KMS-11 (cell line): ENCODE results near the gene PPP1R14B.

Experiments
- H2AFZ ChIP-seq: fragments of 200-600 bp; sonication (generic); 2 replicates; pipeline ENCODE4 v1.6.1; 2016; ENCODE audit warnings: antibody characterized with exemption, mixed run types, low read depth
- H3K27ac ChIP-seq: fragments of 200-600 bp; sonication (generic); 2 replicates; pipeline ENCODE4 v1.6.1; 2016; ENCODE audit warnings: mild to moderate bottlenecking, mixed run types
- H3K27me3 ChIP-seq: fragments of 200-600 bp; sonication (generic); 2 replicates; pipeline ENCODE4 v1.6.1; 2017; ENCODE audit warnings: mild to moderate bottlenecking, low read depth, mixed run types, moderate library complexity; ENCODE audit not compliant: insufficient read depth
- H3K36me3 ChIP-seq: fragments of 200-600 bp; sonication (generic); 2 replicates; pipeline ENCODE4 v1.6.1; 2017; ENCODE audit warnings: mild to moderate bottlenecking, mixed run types; ENCODE audit not compliant: insufficient read depth
- H3K4me1 ChIP-seq: fragments of 200-600 bp; sonication (generic); 2 replicates; pipeline ENCODE4 v1.6.1; 2016; ENCODE audit warnings: mild to moderate bottlenecking, low read depth, mixed run types; ENCODE audit not compliant: poor library complexity, severe bottlenecking
- H3K4me2 ChIP-seq: fragments of 200-600 bp; sonication (generic); 2 replicates; pipeline ENCODE4 v1.7.0; 2016; ENCODE audit warnings: mild to moderate bottlenecking, mixed run types
- H3K4me3 ChIP-seq: fragments of 200-600 bp; sonication (generic); IDR thresholded peaks from 2 replicates; pipeline ENCODE4 v1.6.1; 2017; ENCODE audit warnings: low read depth, low read length, mixed read lengths; ENCODE audit not compliant: insufficient read depth
- H3K79me2 ChIP-seq: fragments of 200-600 bp; sonication (generic); 2 replicates; pipeline ENCODE4 v1.6.1; 2016; ENCODE audit warnings: low read depth, mixed run types; ENCODE audit not compliant: insufficient read depth
- H3K9ac ChIP-seq: fragments of 200-600 bp; sonication (generic); 2 replicates; pipeline ENCODE4 v1.6.1; 2016; ENCODE audit warnings: mild to moderate bottlenecking, mixed run types
- H4K20me1 ChIP-seq: fragments of 200-600 bp; sonication (generic); 2 replicates; pipeline ENCODE4 v1.6.1; 2016; ENCODE audit warnings: mild to moderate bottlenecking, mixed run types; ENCODE audit not compliant: insufficient read depth
- CTCF ChIP-seq: fragments of 200-600 bp; sonication (generic); conservative IDR thresholded peaks from 2 replicates; pipeline ENCODE4 v1.6.1; 2017; ENCODE audit warnings: low read depth, mild to moderate bottlenecking, antibody characterized with exemption, low read length, moderate library complexity, mixed read lengths

Gene PPP1R14B

GRCh38 chr11:64238999-64239398 lies 7.7 kb downstream of the PPP1R14B start:
- no peak overlapping the region for H2AFZ ChIP-seq
- H3K4me3 ChIP-seq = no peak overlapping the region
- H3K4me1 ChIP-seq = peaks cover 31% of the 10 kb centered on the region
- H3K9ac ChIP-seq = no peak overlapping the region
- no peaks in the 10 kb centered on the region for H4K20me1 ChIP-seq
- H3K79me2 ChIP-seq = peaks cover 14% of the 10 kb centered on the region; the same call in 1 of the 2 replicates
- H3K4me2 ChIP-seq = no peak overlapping the region
- no peaks in the 10 kb centered on the region for H3K27me3 ChIP-seq
- H3K27ac ChIP-seq = no peak overlapping the region
- TF ChIP-seq CTCF = no peak
- peaks cover 4% of the 10 kb centered on the region; the same call in 1 of the 2 replicates for H3K36me3 ChIP-seq

- Histone ChIP-seq H3K4me3 (no peak overlapping the region), H3K4me1 (peaks cover 30% of the 10 kb centered on the region), H3K27me3 (no peaks in the 10 kb centered on the region), H3K36me3 (no peaks in the 10 kb centered on the region), H3K9ac (no peak overlapping the region), H3K79me2 (peaks cover 10% of the 10 kb centered on the region; the same call in 1 of the 2 replicates), H3K27ac (no peak overlapping the region), H4K20me1 (no peaks in the 10 kb centered on the region), H3K4me2 (no peak overlapping the region), H2AFZ (no peak overlapping the region)
- no peak for TF ChIP-seq CTCF
Measured at GRCh38 chr11:64238076-64238475, 8.7 kb downstream of the PPP1R14B start.

- Histone ChIP-seq H3K4me3 (no peak overlapping the region), H3K79me2 (peaks cover 8% of the 10 kb centered on the region; the same call in 1 of the 2 replicates), H3K4me2 (no peak overlapping the region), H3K27me3 (no peaks in the 10 kb centered on the region), H4K20me1 (no peaks in the 10 kb centered on the region), H3K4me1 (peaks cover 24% of the 10 kb centered on the region), H3K9ac (no peak overlapping the region), H3K27ac (no peak overlapping the region), H2AFZ (no peak overlapping the region), H3K36me3 (no peaks in the 10 kb centered on the region)
- TF ChIP-seq CTCF = no peak
Measured at GRCh38 chr11:64237484-64237951, 9.2 kb downstream of the PPP1R14B start.

- Histone ChIP-seq H3K4me1 (peaks cover 29% of the 10 kb centered on the region), H3K9ac (peak overlapping the region; percentile 25; the same call in 1 of the 2 replicates), H4K20me1 (no peaks in the 10 kb centered on the region), H3K27ac (no peak overlapping the region), H3K4me3 (peak overlapping the region; percentile 40), H3K79me2 (no peaks in the 10 kb centered on the region), H2AFZ (no peak overlapping the region), H3K36me3 (no peaks in the 10 kb centered on the region), H3K27me3 (no peaks in the 10 kb centered on the region), H3K4me2 (peak overlapping the region; percentile 88)
- no peak for TF ChIP-seq CTCF
Measured at GRCh38 chr11:64235437-64236161, 11.1 kb downstream of the PPP1R14B start.
